ENCODE results near the gene TIMM17A. TPM values are rescaled to one million over a fixed set of nuclear protein-coding genes. Genes with fewer than 3 reads are reported as not detected.

The TIMM17A gene
- total and polyA plus RNA-seq, 2 of the 4 experiments (the other 2 are of a cell fraction) = 80.4 to 87.3 TPM

DNA sequence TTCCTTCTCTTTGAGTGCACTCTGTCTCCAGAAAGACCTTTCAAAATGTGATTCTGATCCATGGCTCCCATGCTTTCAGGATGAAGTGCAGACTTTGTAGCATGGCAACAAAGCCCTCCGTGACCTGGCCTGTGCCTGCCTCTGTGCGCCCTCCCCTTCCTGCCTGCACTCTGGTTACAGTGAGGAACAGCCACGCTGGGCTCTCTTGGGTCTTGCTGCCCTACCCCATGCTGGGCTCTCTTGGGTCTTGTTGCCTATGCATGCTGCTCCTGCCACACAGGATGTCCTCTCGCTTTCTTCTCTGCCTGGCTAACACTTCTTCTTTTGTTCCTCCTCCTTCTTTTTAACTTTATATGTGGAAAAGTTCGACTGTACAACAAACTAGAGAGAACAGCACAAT is 37.0 kb upstream of the TIMM17A start:
- Histone ChIP-seq H2BK5ac (ENCODE audit: low read depth, low read length, poor library complexity, severe bottlenecking) (peak overlapping the region; percentile 92), H3K14ac (replicated peaks; ENCODE audit: low read depth, low read length) (peak overlapping the region; percentile 89), H3K56ac (ENCODE audit: extremely low read depth, insufficient read depth, low read length) (peak overlapping the region; percentile 96; the same call in 1 of the 2 replicates), H3K23ac (ENCODE audit: low read depth, low read length) (peak overlapping the region; percentile 65), H3K4ac (ENCODE audit: low read depth, low read length) (peak overlapping the region; percentile 90), H3K4me2 (ENCODE audit: low read depth, low read length) (no peak overlapping the region), H4K91ac (ENCODE audit: insufficient read depth, low read depth, low read length) (peak overlapping the region; percentile 99), H3K79me1 (ENCODE audit: low read depth in 1 of 2, low read length in 2 of 2) (peaks cover 47 to 65% of the 10 kb centered on the region in 2 experiments), H2AK9ac (replicated peaks; ENCODE audit: low read depth, low read length, poor library complexity) (peak overlapping the region; percentile 68), H4K8ac (ENCODE audit: low read depth in 2 of 2, low read length in 2 of 2) (peak overlapping the region; percentile 80 to 95), H3K9ac (ENCODE audit: low read depth, low read length) (peak overlapping the region; percentile 87), H4K5ac (ENCODE audit: low read depth, low read length) (peak overlapping the region; percentile 78), H2BK15ac (ENCODE audit: low read depth, low read length) (peak overlapping the region; percentile 89), H4K20me1 (ENCODE audit: insufficient read depth, low read length) (peaks cover 5% of the 10 kb centered on the region; the same call in 1 of the 2 replicates), H2BK120ac (ENCODE audit: low read depth, low read length) (peak overlapping the region; percentile 98), H3K27ac (ENCODE audit: insufficient read depth, low read length) (peak overlapping the region; percentile 97), H3K4me3 (ENCODE audit: insufficient read depth, low read depth, low read length) (no peak overlapping the region), H3K9me1 (ENCODE audit: insufficient read depth, low read length) (peaks cover 43% of the 10 kb centered on the region), H3K36me3 (ENCODE audit: control insufficient read depth, insufficient read depth, low read length) (peaks cover 17% of the 10 kb centered on the region), H2BK20ac (ENCODE audit: low read depth, low read length) (peak overlapping the region; percentile 93), H3K9me3 (ENCODE audit: control insufficient read depth, insufficient read depth, low read length) (no peaks in the 10 kb centered on the region), H2AFZ (replicated peaks; ENCODE audit: low read length, poor library complexity) (no peak overlapping the region), H3K4me1 (ENCODE audit: control insufficient read depth, insufficient read depth, low read length) (peaks cover 34% of the 10 kb centered on the region), H3K18ac (ENCODE audit: low read depth, low read length) (peak overlapping the region; percentile 88), H2AK5ac (ENCODE audit: low read depth, low read length) (peak overlapping the region; percentile 95), H3K27me3 (ENCODE audit: control insufficient read depth, insufficient read depth, low read length) (no peaks in the 10 kb centered on the region)
- DNase-seq = no peak
- 89% methylated on average over 3 of the region's 5 CpGs; no CpG with 5 or more reads in 1 of the 2 experiments for WGBS, 2 experiments (ENCODE audit: extremely low coverage in 2 of 2, insufficient read length in 1 of 2)
- dilution Hi-C loops (cut with HindIII; ENCODE audit: low sequenced_read_pairs, unreplicated experiment) = no loop called here
- no peak for ATAC-seq (ENCODE audit: low read depth)
- no TSS peak for BruUV-seq (replicated peaks)
- in situ Hi-C loops (cut with MboI; ENCODE audit: low sequenced_read_pairs) = no loop called here
- intact Hi-C loops (cut with micrococcal nuclease) = no loop called here
- CTCF ChIA-PET = no interaction called here
- no peak for TF ChIP-seq FOS (IDR thresholded peaks at IDR 0.05; ENCODE audit: low read depth, low read length)
- TF ChIP-seq BHLHE40 (IDR thresholded peaks at IDR 0.05; ENCODE audit: low read depth, low read length) = no peak
- no peak for TF ChIP-seq MAZ (IDR thresholded peaks at IDR 0.05; ENCODE audit: borderline replicate concordance, low read depth, low read length)
- TF ChIP-seq, protein P1, sequence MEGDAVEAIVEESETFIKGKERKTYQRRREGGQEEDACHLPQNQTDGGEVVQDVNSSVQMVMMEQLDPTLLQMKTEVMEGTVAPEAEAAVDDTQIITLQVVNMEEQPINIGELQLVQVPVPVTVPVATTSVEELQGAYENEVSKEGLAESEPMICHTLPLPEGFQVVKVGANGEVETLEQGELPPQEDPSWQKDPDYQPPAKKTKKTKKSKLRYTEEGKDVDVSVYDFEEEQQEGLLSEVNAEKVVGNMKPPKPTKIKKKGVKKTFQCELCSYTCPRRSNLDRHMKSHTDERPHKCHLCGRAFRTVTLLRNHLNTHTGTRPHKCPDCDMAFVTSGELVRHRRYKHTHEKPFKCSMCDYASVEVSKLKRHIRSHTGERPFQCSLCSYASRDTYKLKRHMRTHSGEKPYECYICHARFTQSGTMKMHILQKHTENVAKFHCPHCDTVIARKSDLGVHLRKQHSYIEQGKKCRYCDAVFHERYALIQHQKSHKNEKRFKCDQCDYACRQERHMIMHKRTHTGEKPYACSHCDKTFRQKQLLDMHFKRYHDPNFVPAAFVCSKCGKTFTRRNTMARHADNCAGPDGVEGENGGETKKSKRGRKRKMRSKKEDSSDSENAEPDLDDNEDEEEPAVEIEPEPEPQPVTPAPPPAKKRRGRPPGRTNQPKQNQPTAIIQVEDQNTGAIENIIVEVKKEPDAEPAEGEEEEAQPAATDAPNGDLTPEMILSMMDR (conservative IDR thresholded peaks at IDR 0.05; ENCODE audit: low read depth, low read length) = no peak
- no peak for TF ChIP-seq RCOR1 (IDR thresholded peaks at IDR 0.05; ENCODE audit: insufficient replicate concordance, low read length)
- no peak for TF ChIP-seq NFE2L2 (IDR thresholded peaks at IDR 0.05; ENCODE audit: low read depth, low read length)
- no peak for TF ChIP-seq RFX5 (IDR thresholded peaks at IDR 0.05; ENCODE audit: low read depth, low read length)
- no peak for TF ChIP-seq CHD1 (IDR thresholded peaks at IDR 0.05; ENCODE audit: low read depth, low read length)
- no peak for TF ChIP-seq POLR2A (IDR thresholded peaks at IDR 0.05; ENCODE audit: low read depth, low read length)
- TF ChIP-seq, protein P2, sequence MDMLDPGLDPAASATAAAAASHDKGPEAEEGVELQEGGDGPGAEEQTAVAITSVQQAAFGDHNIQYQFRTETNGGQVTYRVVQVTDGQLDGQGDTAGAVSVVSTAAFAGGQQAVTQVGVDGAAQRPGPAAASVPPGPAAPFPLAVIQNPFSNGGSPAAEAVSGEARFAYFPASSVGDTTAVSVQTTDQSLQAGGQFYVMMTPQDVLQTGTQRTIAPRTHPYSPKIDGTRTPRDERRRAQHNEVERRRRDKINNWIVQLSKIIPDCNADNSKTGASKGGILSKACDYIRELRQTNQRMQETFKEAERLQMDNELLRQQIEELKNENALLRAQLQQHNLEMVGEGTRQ (IDR thresholded peaks at IDR 0.05; ENCODE audit: low read depth, low read length) = no peak
- no peak for TF ChIP-seq SMC3 (IDR thresholded peaks at IDR 0.05; ENCODE audit: low read depth, low read length)
- no peak for TF ChIP-seq MAFK (IDR thresholded peaks at IDR 0.05; ENCODE audit: low read depth, low read length)
- TF ChIP-seq CEBPB (IDR thresholded peaks at IDR 0.05; ENCODE audit: low read depth, low read length) = no peak
- no peak for TF ChIP-seq MXI1 (IDR thresholded peaks at IDR 0.05; ENCODE audit: borderline replicate concordance, low read depth, low read length)
- TF ChIP-seq RAD21 (IDR thresholded peaks at IDR 0.05; ENCODE audit: low read length) = no peak
- TF ChIP-seq, protein P3, sequence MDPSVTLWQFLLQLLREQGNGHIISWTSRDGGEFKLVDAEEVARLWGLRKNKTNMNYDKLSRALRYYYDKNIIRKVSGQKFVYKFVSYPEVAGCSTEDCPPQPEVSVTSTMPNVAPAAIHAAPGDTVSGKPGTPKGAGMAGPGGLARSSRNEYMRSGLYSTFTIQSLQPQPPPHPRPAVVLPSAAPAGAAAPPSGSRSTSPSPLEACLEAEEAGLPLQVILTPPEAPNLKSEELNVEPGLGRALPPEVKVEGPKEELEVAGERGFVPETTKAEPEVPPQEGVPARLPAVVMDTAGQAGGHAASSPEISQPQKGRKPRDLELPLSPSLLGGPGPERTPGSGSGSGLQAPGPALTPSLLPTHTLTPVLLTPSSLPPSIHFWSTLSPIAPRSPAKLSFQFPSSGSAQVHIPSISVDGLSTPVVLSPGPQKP (IDR thresholded peaks at IDR 0.05; ENCODE audit: borderline replicate concordance, low read depth, low read length) = no peak
- POLR2A ChIA-PET (ENCODE audit: unreplicated experiment) = interaction anchor here (1.3 kb wide), 1 partner anchor 28 kb away, joined by 5 read pairs; the partner anchor contains the start of gene LMOD1

Measured in IMR-90 (cell line).